A673 (cell line): ENCODE data around the gene LRRC4C.

Experiments used
- EZH2 ChIP-seq: fragments of 200-600 bp; sonication (generic); IDR thresholded peaks from 2 replicates; pipeline ENCODE4 v1.6.1; 2017; ENCODE audit warnings: borderline replicate concordance, low read depth, mild to moderate bottlenecking, mixed read lengths, antibody characterized with exemption, low read length; ENCODE audit not compliant: poor library complexity, severe bottlenecking
- TF ChIP-seq, protein P1 (sequence below): fragments of 300-800, 200-600 bp; sonication (generic); conservative IDR thresholded peaks from 2 replicates; pipeline ENCODE4 v1.5.1; 2017; ENCODE audit warnings: low read depth, mild to moderate bottlenecking, antibody characterized with exemption, low read length, moderate library complexity, mixed read lengths

DNA sequence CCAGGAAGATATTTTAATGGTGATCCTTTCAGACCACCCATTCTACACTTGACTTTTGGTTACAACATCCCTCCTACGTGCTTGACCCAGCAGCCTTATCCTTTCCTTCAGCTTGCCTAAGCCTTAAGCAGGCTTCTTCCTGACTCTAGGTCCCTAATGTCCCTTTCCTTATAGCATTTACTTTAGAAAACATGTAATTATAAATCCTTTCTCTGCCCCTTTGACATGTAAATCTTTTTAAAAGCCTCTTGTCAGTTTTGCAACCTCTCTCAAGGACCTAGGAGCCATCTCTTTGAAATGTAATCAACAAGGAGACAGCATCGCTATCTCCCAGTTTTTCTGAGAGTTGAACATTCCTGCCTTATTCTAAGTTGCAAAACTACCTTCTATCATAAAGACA, 1255.2 kb downstream of the LRRC4C start:
- TF ChIP-seq, protein P1, sequence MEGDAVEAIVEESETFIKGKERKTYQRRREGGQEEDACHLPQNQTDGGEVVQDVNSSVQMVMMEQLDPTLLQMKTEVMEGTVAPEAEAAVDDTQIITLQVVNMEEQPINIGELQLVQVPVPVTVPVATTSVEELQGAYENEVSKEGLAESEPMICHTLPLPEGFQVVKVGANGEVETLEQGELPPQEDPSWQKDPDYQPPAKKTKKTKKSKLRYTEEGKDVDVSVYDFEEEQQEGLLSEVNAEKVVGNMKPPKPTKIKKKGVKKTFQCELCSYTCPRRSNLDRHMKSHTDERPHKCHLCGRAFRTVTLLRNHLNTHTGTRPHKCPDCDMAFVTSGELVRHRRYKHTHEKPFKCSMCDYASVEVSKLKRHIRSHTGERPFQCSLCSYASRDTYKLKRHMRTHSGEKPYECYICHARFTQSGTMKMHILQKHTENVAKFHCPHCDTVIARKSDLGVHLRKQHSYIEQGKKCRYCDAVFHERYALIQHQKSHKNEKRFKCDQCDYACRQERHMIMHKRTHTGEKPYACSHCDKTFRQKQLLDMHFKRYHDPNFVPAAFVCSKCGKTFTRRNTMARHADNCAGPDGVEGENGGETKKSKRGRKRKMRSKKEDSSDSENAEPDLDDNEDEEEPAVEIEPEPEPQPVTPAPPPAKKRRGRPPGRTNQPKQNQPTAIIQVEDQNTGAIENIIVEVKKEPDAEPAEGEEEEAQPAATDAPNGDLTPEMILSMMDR = no peak
- no peak for TF ChIP-seq EZH2
